Measurements from ENCODE around the gene ENSA. TPM values are rescaled to one million over a fixed set of nuclear protein-coding genes. Genes with fewer than 3 reads are reported as not detected.
"Not testable (repeated sequence)": the region's sequence is repeated elsewhere in the genome, so short reads cannot be mapped to it uniquely, and the experiment has no call there.

Gene ENSA
- total and polyA plus RNA-seq, 7 donors: 114 to 242 (median 150) TPM

GRCh38 chr1:150627826-150628410 lies 1.5 kb downstream of the ENSA start:
- no peak for TF ChIP-seq POLR2A (IDR thresholded peaks at IDR 0.05)
- no peak for TF ChIP-seq POLR2AphosphoS5 (IDR thresholded peaks at IDR 0.05)
- no peak for TF ChIP-seq CTCF (IDR thresholded peaks at IDR 0.05)
- no peak for TF ChIP-seq EP300 (IDR thresholded peaks at IDR 0.05)
- Histone ChIP-seq H3K9me3 (no peaks in the 10 kb centered on the region), H3K4me3 (peak overlapping the region in 2 of 4 donors; percentile 59 to 71), H3K27ac (peak overlapping the region in 3 of 4 donors; percentile 93 to 95 (median 94)), H3K27me3 (no peaks in the 10 kb centered on the region), H3K36me3 (peaks cover 29 to 49% (median 42%) of the 10 kb centered on the region in 4 donors), H3K4me1 (peaks cover 0 to 27% (median 24%) of the 10 kb centered on the region in 4 donors)
- WGBS, 2 donors: 67 to 75% methylated on average over 5 of the region's 5 CpGs
- DNase-seq: no peak
- intact Hi-C loops (cut with DNase I): no loop called here

DNA sequence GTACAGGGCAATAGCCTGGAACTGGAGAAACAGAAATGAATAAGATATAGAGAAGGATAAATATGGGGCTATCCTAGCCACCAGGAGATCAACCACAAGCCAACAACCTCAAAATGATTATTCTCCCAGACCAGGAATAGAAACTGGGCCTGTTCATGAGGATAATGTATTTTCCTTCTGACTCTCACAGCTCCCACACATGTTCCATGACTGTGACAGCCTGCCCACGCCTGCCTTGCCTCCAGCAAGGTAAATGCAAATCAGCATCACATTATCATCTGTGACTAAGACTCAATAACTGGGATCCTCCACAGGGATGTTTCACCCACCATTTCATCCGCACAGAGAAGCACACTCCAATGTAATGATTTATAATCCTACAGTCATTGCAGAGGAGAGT lies 3.3 kb downstream of the ENSA start:
- Histone ChIP-seq H3K27me3 (no peaks in the 10 kb centered on the region), H3K27ac (no peak overlapping the region), H3K4me1 (peaks cover 0 to 44% (median 38%) of the 10 kb centered on the region in 4 donors), H3K4me3 (no peak overlapping the region), H3K36me3 (peaks cover 29 to 60% (median 45%) of the 10 kb centered on the region in 4 donors), H3K9me3 (no peaks in the 10 kb centered on the region)
- WGBS, 2 donors: 91% methylated on average over 2 of the region's 2 CpGs
- no peak for TF ChIP-seq POLR2A (IDR thresholded peaks at IDR 0.05)
- no peak for TF ChIP-seq CTCF (IDR thresholded peaks at IDR 0.05)
- TF ChIP-seq EP300 (IDR thresholded peaks at IDR 0.05): no peak
- TF ChIP-seq POLR2AphosphoS5 (IDR thresholded peaks at IDR 0.05): no peak
- intact Hi-C loops (cut with DNase I): no loop called here
- DNase-seq: no peak

DNA sequence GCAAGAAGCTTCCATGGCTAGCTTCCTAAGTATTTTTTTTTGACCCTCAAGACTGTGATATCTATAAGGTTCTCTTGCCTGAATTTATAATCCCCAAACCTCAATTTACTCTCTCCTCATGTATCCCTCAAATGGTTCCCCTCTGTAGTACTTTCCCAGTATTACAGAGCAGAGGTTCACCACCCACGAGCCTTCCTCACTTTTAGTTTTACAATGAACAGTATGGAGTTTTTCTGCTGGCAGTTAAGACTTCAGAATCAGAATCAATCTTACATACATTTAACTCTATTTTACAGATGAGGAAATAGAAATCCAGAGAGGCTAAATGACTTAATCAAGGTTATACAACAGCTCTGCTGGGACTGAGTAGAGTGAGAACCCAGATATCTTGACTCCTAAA lies 4.9 kb downstream of the ENSA start:
- intact Hi-C loops (cut with DNase I); DNase-seq; H3K4me3 ChIP-seq; H3K9me3 ChIP-seq; H3K27me3 ChIP-seq; H3K27ac ChIP-seq: not testable (repeated sequence)
- peaks cover 0 to 49% (median 48%) of the 10 kb centered on the region in 4 donors for H3K4me1 ChIP-seq
- WGBS, 2 donors: 72 to 78% methylated on average over 1 of the region's 1 CpG
- peaks cover 29 to 68% (median 45%) of the 10 kb centered on the region in 4 donors for H3K36me3 ChIP-seq

GRCh38 chr1:150624134-150624533 lies 5.3 kb downstream of the ENSA start:
- H3K27me3 ChIP-seq; H3K27ac ChIP-seq; H3K4me3 ChIP-seq; intact Hi-C loops (cut with DNase I); DNase-seq; H3K9me3 ChIP-seq: not testable (repeated sequence)
- peaks cover 0 to 53% (median 52%) of the 10 kb centered on the region in 4 donors for H3K4me1 ChIP-seq
- 93 to 96% methylated on average over 1 of the region's 1 CpG for WGBS, 2 donors
- H3K36me3 ChIP-seq: peaks cover 29 to 72% (median 45%) of the 10 kb centered on the region in 4 donors

GRCh38 chr1:150622303-150622975 lies 7.0 kb downstream of the ENSA start:
- no peak overlapping the region for H3K4me3 ChIP-seq
- H3K9me3 ChIP-seq: no peaks in the 10 kb centered on the region
- H3K27ac ChIP-seq: peak overlapping the region; percentile 61 to 78 (median 74)
- H3K27me3 ChIP-seq: no peaks in the 10 kb centered on the region
- peaks cover 27 to 85% (median 43%) of the 10 kb centered on the region in 4 donors for H3K36me3 ChIP-seq
- peaks cover 0 to 45% (median 40%) of the 10 kb centered on the region in 4 donors for H3K4me1 ChIP-seq
- TF ChIP-seq POLR2AphosphoS5 (IDR thresholded peaks at IDR 0.05) (no peak), CTCF (IDR thresholded peaks at IDR 0.05) (no peak)
- intact Hi-C loops (cut with DNase I): no loop called here
- DNase-seq: peak; percentile 80
- 46 to 52% methylated on average over 8 of the region's 8 CpGs for WGBS, 2 donors

Measured in sigmoid colon (tissue), 7 donors.